GM19099 (cell line): ENCODE data around the gene POP5.

Experiments
- POLR2A ChIP-seq: IDR thresholded peaks from 3 replicates; pipeline ENCODE4 v1.6.1; 2011; ENCODE audit warnings: low read depth; ENCODE audit not compliant: insufficient read length; ENCODE audit errors: extremely low read depth

POP5 gene

GRCh38 chr12:120554678-120555077, 26.5 kb downstream of the POP5 start:
- TF ChIP-seq POLR2A = no peak

DNA sequence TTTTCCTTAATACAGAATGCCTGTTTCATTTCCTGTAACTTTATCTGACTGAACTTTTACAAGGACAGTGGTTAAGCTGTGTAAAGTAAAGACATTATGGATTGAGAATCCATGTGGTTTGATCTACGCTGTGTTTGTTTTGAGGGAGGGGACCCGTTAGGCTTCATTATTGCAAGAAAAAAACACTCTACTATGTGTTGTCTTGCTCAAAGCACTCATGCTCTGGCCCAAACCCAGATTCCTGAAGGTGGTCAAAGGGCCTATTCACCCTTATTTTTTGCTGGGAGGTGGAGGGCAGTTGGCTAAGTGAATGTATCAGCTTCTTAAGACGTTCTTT, 35.2 kb downstream of the POP5 start:
- TF ChIP-seq POLR2A = no peak

DNA sequence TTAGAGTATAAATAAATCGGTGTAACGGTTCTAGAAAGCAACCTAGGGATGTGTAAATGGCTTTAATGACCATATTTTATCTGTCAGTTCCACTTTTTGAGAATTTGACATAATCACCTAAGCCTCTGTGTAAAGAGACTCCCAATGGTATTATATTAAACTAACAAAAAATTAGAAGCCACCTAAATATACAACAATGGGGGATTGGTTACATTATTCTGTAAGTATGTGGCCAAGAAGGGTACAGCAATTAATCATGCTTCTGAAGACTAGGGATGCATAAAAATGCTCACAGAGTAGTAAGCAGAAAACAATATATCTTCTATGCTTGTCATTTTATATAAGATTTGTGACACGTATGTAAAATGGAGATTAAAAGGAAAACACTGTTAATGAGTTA, 36.5 kb downstream of the POP5 start:
- no peak for TF ChIP-seq POLR2A

GRCh38 chr12:120542166-120542565, 39.0 kb downstream of the POP5 start:
- TF ChIP-seq POLR2A = no peak

- no peak for TF ChIP-seq POLR2A
Observed at GRCh38 chr12:120540445-120540844, 40.8 kb downstream of the POP5 start.

- TF ChIP-seq POLR2A = no peak
Observed at GRCh38 chr12:120539303-120539702, 41.9 kb downstream of the POP5 start.

DNA sequence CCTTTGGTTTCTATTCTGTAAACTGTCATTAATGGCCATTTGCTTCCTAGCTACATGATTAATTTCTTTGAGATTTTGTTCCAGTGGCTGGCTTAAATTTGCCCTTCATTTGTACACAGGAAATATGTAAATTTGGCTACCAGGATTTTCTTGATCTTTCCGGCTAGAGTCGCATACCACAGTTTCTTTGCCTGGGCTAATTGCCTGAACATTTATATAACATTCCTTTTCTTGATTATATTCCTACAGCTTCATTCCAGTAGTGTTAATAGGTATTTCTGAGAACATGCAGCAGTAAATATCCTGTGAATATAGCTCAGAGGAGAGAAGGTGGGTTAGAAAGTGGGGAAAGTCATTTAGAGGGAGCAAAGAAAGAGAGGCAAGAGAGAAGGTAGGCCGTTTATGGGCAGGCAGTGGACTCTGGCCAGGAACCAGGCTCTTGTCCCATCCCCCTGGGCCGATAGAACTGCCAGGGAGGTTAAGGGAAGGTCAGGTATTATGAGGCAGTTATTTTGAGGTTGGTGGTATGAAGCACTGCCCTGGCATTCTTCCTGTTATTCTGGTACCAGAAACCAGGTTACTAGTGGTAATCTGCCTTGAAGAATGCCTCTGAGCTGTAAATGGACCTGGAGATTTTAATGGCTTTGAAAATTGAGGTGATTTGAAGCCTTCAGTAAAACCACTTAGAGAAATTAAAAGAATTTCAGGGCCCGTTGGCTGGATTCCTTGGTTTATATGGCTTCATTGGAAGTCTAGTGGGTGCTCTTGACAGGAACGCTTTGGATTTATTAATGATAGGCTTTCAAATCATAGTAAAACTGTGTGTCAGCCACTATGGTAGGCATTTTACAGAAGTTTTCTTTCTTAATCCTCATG, 42.7 kb downstream of the POP5 start:
- no peak for TF ChIP-seq POLR2A

DNA sequence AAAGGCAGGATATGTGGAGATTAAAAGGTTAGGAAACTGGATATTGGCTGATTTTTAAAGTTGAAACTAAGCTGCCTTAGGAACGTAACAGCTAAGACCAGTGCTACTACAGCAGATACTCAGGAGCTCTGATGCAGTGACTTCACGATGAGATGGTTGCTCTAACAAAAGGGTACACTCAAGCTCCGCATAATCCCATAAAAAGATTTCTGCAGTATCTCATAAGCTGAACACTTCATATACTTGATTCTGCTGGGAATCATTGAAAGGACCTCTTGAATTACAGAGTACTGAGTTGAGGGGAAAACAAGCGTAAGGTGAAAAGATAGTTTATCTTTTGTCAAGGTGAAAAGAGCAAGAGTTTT, 43.4 kb downstream of the POP5 start:
- no peak for TF ChIP-seq POLR2A

DNA sequence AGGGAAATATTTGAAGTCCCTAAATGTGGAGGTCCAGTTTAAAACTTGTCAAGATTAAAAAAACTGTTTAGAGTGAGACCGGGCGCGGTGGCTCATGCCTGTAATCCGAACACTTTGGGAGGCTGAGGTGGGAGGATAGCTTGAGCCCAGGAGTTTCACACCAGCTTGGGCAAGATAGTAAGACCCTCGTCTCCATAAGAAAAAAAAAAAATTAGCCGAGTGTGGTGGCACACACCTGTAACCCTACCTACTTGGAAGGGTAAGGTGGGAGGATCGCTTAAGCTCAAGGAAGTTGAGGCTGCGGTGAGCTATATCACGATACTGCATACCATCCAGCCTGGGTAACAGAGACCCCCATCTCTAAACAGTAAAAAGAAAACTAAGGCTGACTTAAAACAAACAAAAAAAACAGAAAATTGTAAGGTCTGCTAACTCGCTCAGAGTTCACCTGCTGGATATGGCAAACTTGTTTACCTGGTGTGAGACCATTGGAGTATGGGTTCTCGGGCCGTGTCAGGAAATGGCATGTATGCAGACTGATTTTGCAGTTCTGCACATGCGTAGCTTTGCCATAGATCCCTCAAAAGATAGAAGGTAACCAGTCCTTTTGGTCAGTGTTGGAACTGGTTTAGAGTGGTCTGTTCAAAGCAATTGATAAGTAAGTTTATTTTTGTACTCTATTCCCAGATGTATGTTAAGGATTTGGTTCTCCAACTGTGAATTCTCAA, 45.0 kb downstream of the POP5 start:
- no peak for TF ChIP-seq POLR2A

- TF ChIP-seq POLR2A = no peak
Observed at GRCh38 chr12:120534703-120535655, 46.2 kb downstream of the POP5 start.

GRCh38 chr12:120534203-120534702, 46.9 kb downstream of the POP5 start, which contains the start of gene RNF10:
RNF10 (plus strand) TSS chr12:120534356; CDS start chr12:120534812, 456 bp downstream.
- TF ChIP-seq POLR2A = peak; percentile 95

DNA sequence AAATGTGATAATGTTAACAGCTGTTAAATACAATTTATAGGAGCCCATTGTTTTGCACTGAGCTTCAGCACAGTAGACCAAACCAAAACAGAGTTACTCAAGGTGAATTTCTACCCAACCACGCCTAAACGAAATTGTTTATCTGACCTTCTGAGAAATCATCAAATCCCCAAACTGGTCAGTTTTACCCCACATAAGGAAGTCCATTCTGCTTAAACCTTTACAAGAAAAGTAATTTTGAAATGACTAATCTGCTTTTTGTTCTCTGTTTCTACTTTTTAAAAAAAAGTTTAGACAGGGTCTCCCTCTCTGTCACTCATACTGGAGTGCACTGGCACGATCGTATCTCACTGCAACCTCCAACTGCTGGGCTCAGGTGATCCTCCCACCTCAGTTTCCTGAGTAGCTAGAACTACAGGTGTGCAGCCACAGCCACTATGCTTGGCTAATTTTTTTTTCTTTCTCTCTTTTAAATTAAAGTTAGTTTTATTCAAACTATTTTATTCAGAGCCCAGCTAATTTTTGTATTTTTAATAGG, 48.4 kb downstream of the POP5 start:
- TF ChIP-seq POLR2A = no peak

DNA sequence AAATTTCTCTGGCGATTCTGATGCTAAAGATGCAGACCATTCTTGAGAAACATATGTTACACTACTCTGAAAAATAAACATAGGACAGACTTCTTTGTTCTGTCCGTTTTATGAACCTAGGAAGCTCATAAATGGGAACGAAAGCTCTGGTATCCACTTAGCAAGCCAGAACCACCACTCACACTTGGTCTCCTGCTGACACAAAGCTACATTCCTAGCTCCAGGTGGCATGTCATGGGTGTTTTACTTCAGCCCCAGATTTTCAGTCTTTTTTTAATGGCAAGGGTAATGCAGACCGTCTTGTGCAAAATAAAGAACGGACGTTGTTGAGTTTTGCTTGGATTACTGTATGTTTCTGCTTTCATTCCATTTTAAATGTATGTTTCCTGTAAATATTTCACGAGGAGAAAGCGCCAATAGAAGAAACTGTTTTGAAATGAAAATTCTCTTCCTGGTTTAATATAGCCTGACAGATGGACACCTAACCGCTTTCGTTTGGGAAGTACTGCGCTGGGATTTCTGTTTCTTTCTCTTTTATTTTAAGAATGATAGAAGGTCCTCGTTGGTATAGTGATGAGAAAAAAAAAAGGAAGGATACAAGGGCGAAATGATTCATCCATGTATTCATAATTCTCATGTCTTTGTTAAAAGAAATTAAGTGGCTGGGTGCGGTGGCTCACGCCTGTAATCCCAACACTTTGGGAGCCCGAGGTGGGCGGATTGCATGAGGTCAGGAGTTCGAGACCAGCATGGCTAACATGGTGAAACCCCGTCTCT, 51.4 kb downstream of the POP5 start:
- no peak for TF ChIP-seq POLR2A
